Heart left ventricle (tissue), 16 donors: ENCODE data around the gene PRPS1L1. TPM values are rescaled to one million over a fixed set of nuclear protein-coding genes. Genes with fewer than 3 reads are reported as not detected.
A peak's percentile ranks its signal among the peaks of the same experiment; 100 is the strongest.

ENCODE experiments used
- ATAC-seq, 4 donors: fragments of 200-7000 bp; cut with Tn5 transposase; one replicate each; pipeline ENCODE4 v1.9.1; 2020 to 2022; ENCODE audit warnings: moderate library complexity in 4 of 4, mild to moderate bottlenecking in 3 of 4, moderate number of reproducible peaks in 1 of 4
- DNase-seq, 5 donors: peaks; one replicate each; pipeline ENCODE4 v3.0.0-alpha.2; 2020
- H3K27ac ChIP-seq, 12 donors: fragments of 200-600 bp; sonication (generic) in 4 of 12; one replicate each; pipeline versions ENCODE4 v1.5.0 to v1.8.0; 2016 to 2022; ENCODE audit warnings: mild to moderate bottlenecking in 2 of 12
- H3K27me3 ChIP-seq, 9 donors: fragments of 200-600 bp; sonication (generic) in 2 of 9; one replicate each; pipeline versions ENCODE4 v1.5.1 to v1.8.0; 2016 to 2022; ENCODE audit warnings: mild to moderate bottlenecking in 3 of 9
- H3K36me3 ChIP-seq, 9 donors: fragments of 200-600 bp; sonication (generic) in 2 of 9; one replicate each; pipeline versions ENCODE4 v1.5.0 to v1.8.0; 2018 to 2022; ENCODE audit warnings: mild to moderate bottlenecking in 2 of 9
- H3K4me1 ChIP-seq, 12 donors: fragments of 200-600 bp; sonication (generic) in 4 of 12; one replicate each; pipeline versions ENCODE4 v1.5.0 to v1.8.0; 2016 to 2022; ENCODE audit warnings: mild to moderate bottlenecking in 3 of 12
- H3K4me3 ChIP-seq, 12 donors: fragments of 200-600 bp; sonication (generic) in 4 of 12; one replicate each; pipeline versions ENCODE4 v1.5.0 to v1.8.0; 2017 to 2022; ENCODE audit warnings: mild to moderate bottlenecking in 9 of 12, moderate library complexity in 4 of 12
- H3K9me3 ChIP-seq, 12 donors: fragments of 200-600 bp; sonication (generic) in 4 of 12; one replicate each; pipeline versions ENCODE4 v1.5.0 to v1.8.0; 2016 to 2022; ENCODE audit warnings: mild to moderate bottlenecking in 1 of 12
- CTCF ChIP-seq, 12 donors: fragments of 200-600 bp; sonication (generic) in 4 of 12; IDR thresholded peaks; one replicate each; pipeline versions ENCODE4 v1.5.0 to v1.8.0; 2018 to 2022; ENCODE audit warnings: antibody characterized with exemption in 12 of 12, mild to moderate bottlenecking in 5 of 12
- POLR2A ChIP-seq, 2 donors: fragments of 450-650 bp; IDR thresholded peaks; one replicate each; pipeline ENCODE4 v1.6.1; 2017; ENCODE audit warnings: antibody characterized with exemption in 2 of 2, mild to moderate bottlenecking in 2 of 2, moderate library complexity in 2 of 2
- WGBS, 4 donors: extraction: QIAGEN DNeasy Blood & Tissue Kit in 2 of 4; methylation state at CpG; one replicate each; pipeline versions ENCODE4 v1.1.5 to v1.1.7; 2013 to 2018; 5-methylcytosine and 5-hydroxymethylcytosine counted together
- intact Hi-C, 10 donors: fragments of 100-400 bp; cut with DNase I; formaldehyde crosslinking; loops; one replicate each; pipeline versions ENCODE4 v1.11.1 to v1.14.2; 2022
- polyA plus RNA-seq, 2 donors: library from polyadenylated mRNA; stranded (reverse); fragments of 200-250 nt; gene quantifications; one replicate each; pipeline ENCODE4 v1.2.3, GENCODE V29; 2013
- total RNA-seq, 9 donors: library from RNA; depleted of rRNA in 2 of 9; stranded (reverse); fragments of >200 nt in 2 of 9; fragmentation: NEBNext Ultra II Directional in 3 of 9; extraction: Animal tissue kit (Norgen Biotek cat#: 25700) in 3 of 9; gene quantifications; one replicate each; pipeline versions ENCODE4 v1.1.0 to v1.2.4, GENCODE V29; 2016 to 2023
- donor health status: ischemic (EF 13 %, LVEDD 7.1; RV severe dilation, severe dysfunction).
- donor health status: healthy with polysubstance abuse.
- donor health status: DM: no; HTN: yes; CAD: no.
- donor health status: DM: no; HTN: no; CAD: no.
- donor health status: ischemic (EF 25% LVEDD 6.9; RV normal size, moderate dysfunction).
- donor health status: ischemic (EF 25% LVEDD 5.7; RV mildly dilated, moderate dysfunction).
- donor health status: healthy.
- donor health status: DM: yes; HTN: yes; CAD: no.
- donor health status: ischemic (EF 35%, LVEDD 5.7; RV mildly dilated, moderate dysfunction).
- donor health status: nonischemic (EF 11% LVEDD 7.7; RV severe dilation, severe dysfunction).
- donor health status: DM: yes; HTN: yes; CAD: no.
- donor health status: PGD.
- donor health status: ischemic (EF 29% LVEDD 5.4; RV normal size, mild dysfunction).
- donor health status: nonischemic (EF 23%, LVEDD 6.1; RV moderate dilation, normal function).

The PRPS1L1 gene
- total and polyA plus RNA-seq, 11 donors = not detected

GRCh38 chr7:18041191-18041590 is 13.5 kb upstream of the PRPS1L1 start:
- TF ChIP-seq POLR2A (IDR thresholded peaks at IDR 0.05) (no peak), CTCF (IDR thresholded peaks at IDR 0.05) (no peak)
- H3K36me3 ChIP-seq = no peaks in the 10 kb centered on the region
- no peaks in the 10 kb centered on the region for H3K27me3 ChIP-seq
- DNase-seq (no peak), ATAC-seq (no peak)
- H3K4me3 ChIP-seq = no peak overlapping the region
- H3K4me1 ChIP-seq = peaks cover 0 to 10% (median 0%) of the 10 kb centered on the region in 12 donors
- H3K27ac ChIP-seq = no peak overlapping the region
- no peaks in the 10 kb centered on the region for H3K9me3 ChIP-seq
- intact Hi-C loops = no loop called here

- Histone ChIP-seq H3K27me3 (no peaks in the 10 kb centered on the region), H3K4me1 (peaks cover 0 to 10% (median 0%) of the 10 kb centered on the region in 12 donors), H3K36me3 (no peaks in the 10 kb centered on the region), H3K4me3 (no peak overlapping the region), H3K9me3 (no peaks in the 10 kb centered on the region), H3K27ac (no peak overlapping the region)
- ATAC-seq (peak in 1 of 4 donors; percentile 54), DNase-seq (no peak)
- no peak for TF ChIP-seq CTCF (IDR thresholded peaks at IDR 0.05)
- TF ChIP-seq POLR2A (IDR thresholded peaks at IDR 0.05) = no peak
- 37 to 44% (median 41%) methylated on average over 5 of the region's 5 CpGs for WGBS, 4 donors
- intact Hi-C loops = no loop called here
Observed at GRCh38 chr7:18040196-18040595, 12.6 kb upstream of the PRPS1L1 start.

- DNase-seq = no peak
- intact Hi-C loops = no loop called here
- no peak for ATAC-seq
- Histone ChIP-seq H3K27ac (no peak overlapping the region), H3K9me3 (no peaks in the 10 kb centered on the region), H3K36me3 (no peaks in the 10 kb centered on the region), H3K27me3 (no peaks in the 10 kb centered on the region), H3K4me1 (peaks cover 0 to 10% (median 0%) of the 10 kb centered on the region in 12 donors), H3K4me3 (no peak overlapping the region)
- no peak for TF ChIP-seq POLR2A (IDR thresholded peaks at IDR 0.05)
- TF ChIP-seq CTCF (IDR thresholded peaks at IDR 0.05) = no peak
Observed at GRCh38 chr7:18038382-18038781, 10.7 kb upstream of the PRPS1L1 start.

- Histone ChIP-seq H3K4me3 (no peak overlapping the region), H3K9me3 (no peaks in the 10 kb centered on the region), H3K36me3 (no peaks in the 10 kb centered on the region), H3K4me1 (peaks cover 0 to 10% (median 0%) of the 10 kb centered on the region in 12 donors), H3K27ac (no peak overlapping the region), H3K27me3 (no peaks in the 10 kb centered on the region)
- no peak for TF ChIP-seq CTCF (IDR thresholded peaks at IDR 0.05)
- TF ChIP-seq POLR2A (IDR thresholded peaks at IDR 0.05) = no peak
- 90 to 97% (median 96%) methylated on average over 3 of the region's 3 CpGs for WGBS, 4 donors
- intact Hi-C loops = no loop called here
- no peak for DNase-seq
- ATAC-seq = no peak
Observed at GRCh38 chr7:18037609-18038008, 10.0 kb upstream of the PRPS1L1 start.
